Renal cortex interstitium (tissue), 11 donors: ENCODE results near the gene SAMD14. TPM values are rescaled to one million over a fixed set of nuclear protein-coding genes. Genes with fewer than 3 reads are reported as not detected.
A peak's percentile ranks its signal among the peaks of the same experiment; 100 is the strongest.

Source experiments
- DNase-seq, 11 donors: peaks; one replicate each; pipeline ENCODE4 v3.0.0-alpha.2; 2013; ENCODE audit warnings: low read depth in 9 of 11, low spot score in 4 of 11; ENCODE audit errors: extremely low read depth in 1 of 11
- polyA plus RNA-seq, 3 donors: library from polyadenylated mRNA; unstranded; fragments of 120-200 nt; gene quantifications; one replicate each; pipeline ENCODE4 v1.2.1, GENCODE V29; 2013; ENCODE audit not compliant: insufficient read length in 3 of 3

Gene SAMD14
- polyA plus RNA-seq, 3 donors: 13.2 to 19.4 (median 18.6) TPM

- DNase-seq: no peak
Measured at GRCh38 chr17:50123649-50124349, 6.2 kb downstream of the SAMD14 start.

- no peak for DNase-seq
Measured at GRCh38 chr17:50122945-50123344, 7.0 kb downstream of the SAMD14 start.

- no peak for DNase-seq
Measured at GRCh38 chr17:50120475-50121253, 9.3 kb downstream of the SAMD14 start.

DNA sequence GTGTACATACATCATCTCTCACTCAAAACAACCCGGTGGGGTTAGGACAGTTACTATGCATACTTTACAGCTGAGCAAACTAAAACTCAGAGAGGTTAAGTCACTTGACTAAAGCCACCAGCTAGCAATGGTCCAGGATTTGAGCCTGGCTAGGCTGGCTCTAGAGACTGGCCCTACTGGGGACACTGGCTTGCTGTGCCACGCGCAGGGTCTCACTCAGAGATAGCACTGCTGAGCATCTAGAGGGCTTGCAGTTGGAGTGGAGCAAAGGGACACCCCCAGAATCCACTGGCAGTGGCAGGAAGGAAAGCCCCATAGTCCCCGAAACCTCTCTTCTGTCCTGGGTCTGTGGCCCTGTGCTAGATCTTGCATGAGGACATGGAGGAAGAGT is 11.1 kb downstream of the SAMD14 start:
- no peak for DNase-seq

DNA sequence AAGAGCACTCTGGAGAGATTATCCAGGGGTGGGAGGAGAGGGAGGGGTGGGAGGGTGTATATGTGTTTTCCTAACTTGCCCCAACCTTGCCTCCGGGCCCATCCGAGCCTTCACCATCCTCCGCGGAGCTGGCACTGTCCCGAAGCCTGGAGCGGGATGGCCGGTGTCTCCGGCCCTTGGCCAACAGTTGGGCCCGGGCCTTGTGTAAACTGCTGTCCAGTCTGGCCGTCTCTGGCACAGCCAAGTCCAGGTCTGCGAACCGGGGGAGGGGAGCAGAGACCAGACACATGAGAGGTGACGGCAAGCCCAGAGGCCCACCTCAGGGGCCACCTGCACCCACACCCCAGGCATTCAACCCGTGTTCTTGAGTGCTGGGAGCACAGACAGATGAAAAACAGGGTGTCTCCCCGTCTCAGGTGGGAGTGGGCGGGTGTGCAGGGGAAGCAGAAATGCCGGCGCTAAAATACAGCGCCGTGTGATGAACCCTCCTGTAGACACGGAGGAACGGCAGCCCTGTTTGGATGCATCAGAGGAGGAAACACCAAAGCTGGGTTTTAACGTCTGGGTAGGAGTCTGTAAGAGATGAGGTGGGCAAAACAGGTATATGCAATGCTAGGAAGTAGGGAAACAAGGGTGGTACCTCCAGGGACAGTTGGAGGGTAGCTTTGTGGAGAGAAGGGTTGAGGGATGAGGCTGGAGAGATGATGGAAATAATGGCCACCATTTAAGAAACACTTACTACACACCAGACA is 11.7 kb downstream of the SAMD14 start:
- no peak for DNase-seq

GRCh38 chr17:50117202-50118051 is 12.5 kb downstream of the SAMD14 start:
- no peak for DNase-seq

- no peak for DNase-seq
Measured at GRCh38 chr17:50115756-50116155, 14.2 kb downstream of the SAMD14 start.

- no peak for DNase-seq
Measured at GRCh38 chr17:50114849-50115357, 15.1 kb downstream of the SAMD14 start.

GRCh38 chr17:50114401-50114800 is 15.6 kb downstream of the SAMD14 start:
- DNase-seq: no peak

- no peak for DNase-seq
Measured at GRCh38 chr17:50113624-50114320, 16.2 kb downstream of the SAMD14 start.

GRCh38 chr17:50112694-50113093 is 17.3 kb downstream of the SAMD14 start:
- DNase-seq: no peak

- DNase-seq: peak in 1 of 11 donors; percentile 50
Measured at GRCh38 chr17:50111673-50112655, 18.0 kb downstream of the SAMD14 start.

- no peak for DNase-seq
Measured at GRCh38 chr17:50110591-50111349, 19.2 kb downstream of the SAMD14 start.

GRCh38 chr17:50109785-50110184 is 20.2 kb downstream of the SAMD14 start:
- DNase-seq: no peak

DNA sequence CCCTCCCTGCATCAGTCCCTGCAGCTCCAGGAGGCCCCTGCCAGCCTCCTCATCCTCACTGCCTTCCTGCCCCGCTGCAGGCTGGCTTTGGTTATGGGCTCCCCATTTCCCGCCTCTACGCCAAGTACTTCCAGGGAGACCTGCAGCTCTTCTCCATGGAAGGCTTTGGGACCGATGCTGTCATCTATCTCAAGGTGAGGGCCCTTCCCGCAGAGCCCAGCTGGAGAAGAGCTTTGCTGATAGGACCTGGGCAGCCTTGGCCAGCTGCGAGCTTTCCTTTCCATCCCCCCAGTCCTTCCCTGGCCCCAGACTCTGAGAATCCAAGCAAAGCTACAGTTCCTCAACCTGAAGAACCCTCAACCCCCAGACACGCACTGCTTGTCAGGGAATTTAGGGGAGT is 20.8 kb downstream of the SAMD14 start:
- DNase-seq: no peak

GRCh38 chr17:50108556-50108955 is 21.4 kb downstream of the SAMD14 start:
- no peak for DNase-seq
